ENCODE results near the gene OCA2.
A peak's percentile ranks its signal among the peaks of the same experiment; 100 is the strongest.
"Not testable (repeated sequence)": the region's sequence is repeated elsewhere in the genome, so short reads cannot be mapped to it uniquely, and the experiment has no call there.

The OCA2 gene

GRCh38 chr15:27853624-27854455 lies 245.3 kb downstream of the OCA2 start:
- DNase-seq (ENCODE audit: low spot score) (no peak), FAIRE-seq (no peak)

GRCh38 chr15:27851858-27852210 lies 247.3 kb downstream of the OCA2 start:
- no peak for DNase-seq (ENCODE audit: low spot score)
- FAIRE-seq, result no peak

- DNase-seq (ENCODE audit: low spot score) (no peak), FAIRE-seq (no peak)
Observed at GRCh38 chr15:27850981-27851857, 247.9 kb downstream of the OCA2 start.

GRCh38 chr15:27850050-27850449 lies 249.1 kb downstream of the OCA2 start:
- DNase-seq (ENCODE audit: low spot score) (no peak), FAIRE-seq (no peak)

- FAIRE-seq; DNase-seq (ENCODE audit: low spot score): not testable (repeated sequence)
Observed at GRCh38 chr15:27848936-27849335, 250.2 kb downstream of the OCA2 start.

GRCh38 chr15:27847775-27848710 lies 251.1 kb downstream of the OCA2 start:
- no peak for FAIRE-seq
- DNase-seq (ENCODE audit: low spot score), result no peak

- DNase-seq (ENCODE audit: low spot score) (no peak), FAIRE-seq (no peak)
Observed at GRCh38 chr15:27846722-27847395, 252.3 kb downstream of the OCA2 start.

- DNase-seq (ENCODE audit: low spot score) (no peak), FAIRE-seq (no peak)
Observed at GRCh38 chr15:27845535-27846369, 253.4 kb downstream of the OCA2 start.

- no peak for FAIRE-seq
- peak; percentile 72 for DNase-seq (ENCODE audit: low spot score)
Observed at GRCh38 chr15:27844018-27844666, 255.0 kb downstream of the OCA2 start.

GRCh38 chr15:27843146-27843545 lies 256.0 kb downstream of the OCA2 start:
- DNase-seq (ENCODE audit: low spot score), result no peak
- no peak for FAIRE-seq

- DNase-seq (ENCODE audit: low spot score), result peak; percentile 43
- FAIRE-seq, result no peak
Observed at GRCh38 chr15:27842526-27842925, 256.6 kb downstream of the OCA2 start.

GRCh38 chr15:27835233-27835939 lies 263.7 kb downstream of the OCA2 start:
- FAIRE-seq, result no peak

GRCh38 chr15:27834684-27835083 lies 264.4 kb downstream of the OCA2 start:
- FAIRE-seq, result no peak
- no peak for DNase-seq (ENCODE audit: low spot score)

More at GRCh38 chr15:27835233-27835939, 263.7 kb downstream of the OCA2 start:
- no peak for DNase-seq (ENCODE audit: low spot score)

GRCh38 chr15:27833974-27834373 lies 265.1 kb downstream of the OCA2 start:
- FAIRE-seq (no peak), DNase-seq (ENCODE audit: low spot score) (no peak)

- DNase-seq (ENCODE audit: low spot score) (no peak), FAIRE-seq (no peak)
Observed at GRCh38 chr15:27833178-27833577, 265.9 kb downstream of the OCA2 start.

- FAIRE-seq (no peak), DNase-seq (ENCODE audit: low spot score) (no peak)
Observed at GRCh38 chr15:27832237-27832596, 266.9 kb downstream of the OCA2 start.

GRCh38 chr15:27831384-27832236 lies 267.5 kb downstream of the OCA2 start:
- no peak for DNase-seq (ENCODE audit: low spot score)
- FAIRE-seq, result no peak

- FAIRE-seq (no peak), DNase-seq (ENCODE audit: low spot score) (no peak)
Observed at GRCh38 chr15:27828746-27829145, 270.4 kb downstream of the OCA2 start.
